Activated T-cell treated with anti-CD3 and anti-CD28 coated beads, Interleukin-2, amount 50 U/mL, for 24 hours (primary cell): ENCODE measurements around the gene RAB6B.

ENCODE experiments used
- DNase-seq: peaks from one replicate; pipeline ENCODE4 v3.0.0-alpha.2; 2020
- H3K27ac Mint-ChIP-seq: 2 replicates; pipeline ENCODE4 v1.8.0; 2020; ENCODE audit warnings: mild to moderate bottlenecking, mixed read lengths
- H3K27me3 Mint-ChIP-seq: 2 replicates; pipeline ENCODE4 v1.8.0; 2020; ENCODE audit warnings: mixed read lengths
- H3K36me3 Mint-ChIP-seq: 2 replicates; pipeline ENCODE4 v1.8.0; 2020; ENCODE audit warnings: low read depth, mixed read lengths
- H3K4me1 Mint-ChIP-seq: 2 replicates; pipeline ENCODE4 v1.8.0; 2020; ENCODE audit warnings: low read depth, mixed read lengths
- H3K4me3 Mint-ChIP-seq: 2 replicates; pipeline ENCODE4 v1.8.0; 2020; ENCODE audit warnings: mild to moderate bottlenecking, moderate library complexity, mixed read lengths
- H3K9me3 Mint-ChIP-seq: 2 replicates; pipeline ENCODE4 v1.8.0; 2020; ENCODE audit warnings: mixed read lengths

RAB6B gene

DNA sequence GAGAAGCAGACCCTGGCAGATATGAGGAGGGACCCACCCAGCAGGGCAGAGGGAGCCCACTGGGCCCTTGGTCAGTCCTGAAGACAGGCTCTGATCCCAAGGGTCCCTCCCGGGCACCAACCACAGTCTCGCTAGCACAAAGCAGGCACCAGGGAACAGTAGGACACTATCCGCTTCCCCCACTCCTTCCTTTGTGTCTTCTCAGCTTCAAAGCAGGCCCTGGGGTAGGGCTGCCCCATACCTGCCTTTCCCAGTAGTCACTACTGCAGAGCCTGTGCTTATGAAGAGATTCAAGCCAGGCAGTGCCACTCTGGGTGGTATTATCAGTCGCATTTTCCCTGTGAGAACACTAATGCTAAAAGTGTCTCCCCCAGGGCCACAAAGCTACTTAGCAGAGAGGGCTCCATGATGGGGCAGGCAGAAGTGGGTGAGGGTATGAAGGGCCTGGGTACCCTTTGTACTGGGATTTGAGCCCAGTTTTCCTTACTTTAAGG, 57.3 kb downstream of the RAB6B start:
- Mint-ChIP-seq H3K4me3 (no peak overlapping the region), H3K27ac (no peak overlapping the region), H3K36me3 (no peaks in the 10 kb centered on the region), H3K27me3 (no peaks in the 10 kb centered on the region), H3K9me3 (no peaks in the 10 kb centered on the region), H3K4me1 (no peaks in the 10 kb centered on the region)
- DNase-seq = no peak

- no peaks in the 10 kb centered on the region for H3K27me3 Mint-ChIP-seq
- H3K27ac Mint-ChIP-seq = no peak overlapping the region
Observed at GRCh38 chr3:133837487-133838295, 58.0 kb downstream of the RAB6B start.

GRCh38 chr3:133836497-133837158, 59.1 kb downstream of the RAB6B start:
- no peaks in the 10 kb centered on the region for H3K27me3 Mint-ChIP-seq
- no peak for DNase-seq
- no peaks in the 10 kb centered on the region for H3K36me3 Mint-ChIP-seq
- H3K4me1 Mint-ChIP-seq = no peaks in the 10 kb centered on the region
- no peak overlapping the region for H3K4me3 Mint-ChIP-seq
- H3K9me3 Mint-ChIP-seq = no peaks in the 10 kb centered on the region
- no peak overlapping the region for H3K27ac Mint-ChIP-seq

More at GRCh38 chr3:133837487-133838295, 58.0 kb downstream of the RAB6B start:
- no peak for DNase-seq
- no peaks in the 10 kb centered on the region for H3K4me1 Mint-ChIP-seq
- H3K36me3 Mint-ChIP-seq = no peaks in the 10 kb centered on the region
- H3K9me3 Mint-ChIP-seq = no peaks in the 10 kb centered on the region
- H3K4me3 Mint-ChIP-seq = no peak overlapping the region

DNA sequence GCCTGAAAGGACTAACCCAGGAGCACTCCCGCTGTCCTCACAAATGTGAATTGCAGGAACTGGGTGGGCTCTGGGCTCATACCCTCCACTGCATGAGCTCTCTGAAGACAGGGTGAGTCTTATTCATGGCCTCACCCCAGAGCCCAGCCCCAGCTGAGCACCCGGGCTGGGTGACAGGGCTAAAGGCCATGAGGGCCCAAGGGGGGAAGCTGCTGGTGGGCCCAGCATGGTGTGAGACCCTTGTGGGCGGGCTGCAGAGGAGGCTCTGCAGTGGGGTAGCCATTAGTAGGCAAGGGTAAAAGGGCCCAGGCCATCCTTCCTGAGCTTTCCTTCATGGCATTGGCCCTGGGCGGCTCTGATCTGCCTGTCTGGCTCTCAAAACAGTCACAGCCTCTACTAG, 59.7 kb downstream of the RAB6B start:
- Mint-ChIP-seq H3K27me3 (no peaks in the 10 kb centered on the region), H3K4me1 (no peaks in the 10 kb centered on the region), H3K36me3 (no peaks in the 10 kb centered on the region), H3K9me3 (no peaks in the 10 kb centered on the region), H3K4me3 (no peak overlapping the region), H3K27ac (no peak overlapping the region)
- DNase-seq = no peak

- H3K4me1 Mint-ChIP-seq = no peaks in the 10 kb centered on the region
- H3K27ac Mint-ChIP-seq = no peak overlapping the region
- no peak overlapping the region for H3K4me3 Mint-ChIP-seq
- H3K36me3 Mint-ChIP-seq = no peaks in the 10 kb centered on the region
- no peaks in the 10 kb centered on the region for H3K27me3 Mint-ChIP-seq
- H3K9me3 Mint-ChIP-seq = no peaks in the 10 kb centered on the region
- no peak for DNase-seq
Observed at GRCh38 chr3:133835418-133835743, 60.3 kb downstream of the RAB6B start.

GRCh38 chr3:133834621-133835417, 60.9 kb downstream of the RAB6B start:
- Mint-ChIP-seq H3K4me1 (no peaks in the 10 kb centered on the region), H3K9me3 (no peaks in the 10 kb centered on the region), H3K27me3 (no peaks in the 10 kb centered on the region)

GRCh38 chr3:133833880-133834620, 61.6 kb downstream of the RAB6B start:
- Mint-ChIP-seq H3K27ac (no peak overlapping the region), H3K4me3 (no peak overlapping the region), H3K4me1 (no peaks in the 10 kb centered on the region), H3K27me3 (no peaks in the 10 kb centered on the region), H3K9me3 (no peaks in the 10 kb centered on the region), H3K36me3 (no peaks in the 10 kb centered on the region)
- no peak for DNase-seq

More at GRCh38 chr3:133834621-133835417, 60.9 kb downstream of the RAB6B start:
- Mint-ChIP-seq H3K27ac (no peak overlapping the region), H3K36me3 (no peaks in the 10 kb centered on the region), H3K4me3 (no peak overlapping the region)
- no peak for DNase-seq

- Mint-ChIP-seq H3K4me3 (no peak overlapping the region), H3K27ac (no peak overlapping the region), H3K27me3 (no peaks in the 10 kb centered on the region), H3K4me1 (no peaks in the 10 kb centered on the region), H3K36me3 (no peaks in the 10 kb centered on the region), H3K9me3 (no peaks in the 10 kb centered on the region)
- no peak for DNase-seq
Observed at GRCh38 chr3:133833267-133833666, 62.4 kb downstream of the RAB6B start.

DNA sequence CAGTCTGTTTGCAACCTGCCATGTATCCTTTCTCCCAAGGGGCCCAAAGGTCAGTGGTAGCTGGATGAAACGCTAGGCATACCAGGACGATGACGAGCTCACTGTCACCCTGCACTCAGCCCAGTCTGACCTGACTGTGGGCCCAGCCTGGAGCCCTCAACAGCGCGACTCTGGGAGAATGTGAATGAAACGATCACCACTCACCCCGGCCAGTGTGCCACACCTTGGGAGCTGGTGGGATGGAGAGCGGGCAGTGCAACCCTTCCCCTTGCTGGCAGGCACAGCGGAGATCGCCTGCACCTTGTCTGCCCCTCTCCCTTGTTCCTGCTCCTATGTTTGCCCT, 62.9 kb downstream of the RAB6B start:
- H3K4me3 Mint-ChIP-seq = no peak overlapping the region
- no peaks in the 10 kb centered on the region for H3K36me3 Mint-ChIP-seq
- H3K27ac Mint-ChIP-seq = no peak overlapping the region
- no peak for DNase-seq
- no peaks in the 10 kb centered on the region for H3K27me3 Mint-ChIP-seq
- no peaks in the 10 kb centered on the region for H3K9me3 Mint-ChIP-seq
- no peaks in the 10 kb centered on the region for H3K4me1 Mint-ChIP-seq

GRCh38 chr3:133831966-133832801, 63.5 kb downstream of the RAB6B start:
- H3K4me1 Mint-ChIP-seq = no peaks in the 10 kb centered on the region
- no peaks in the 10 kb centered on the region for H3K9me3 Mint-ChIP-seq
- no peak overlapping the region for H3K27ac Mint-ChIP-seq

GRCh38 chr3:133830071-133830470, 65.6 kb downstream of the RAB6B start:
- H3K36me3 Mint-ChIP-seq = peaks cover 20% of the 10 kb centered on the region
- H3K4me3 Mint-ChIP-seq = no peak overlapping the region
- no peaks in the 10 kb centered on the region for H3K27me3 Mint-ChIP-seq
- no peaks in the 10 kb centered on the region for H3K9me3 Mint-ChIP-seq
- no peak overlapping the region for H3K27ac Mint-ChIP-seq
- no peak for DNase-seq
- H3K4me1 Mint-ChIP-seq = no peaks in the 10 kb centered on the region

More at GRCh38 chr3:133831966-133832801, 63.5 kb downstream of the RAB6B start:
- H3K4me3 Mint-ChIP-seq = no peak overlapping the region
- no peak for DNase-seq
- no peaks in the 10 kb centered on the region for H3K27me3 Mint-ChIP-seq
- H3K36me3 Mint-ChIP-seq = peaks cover under 1% of the 10 kb centered on the region

DNA sequence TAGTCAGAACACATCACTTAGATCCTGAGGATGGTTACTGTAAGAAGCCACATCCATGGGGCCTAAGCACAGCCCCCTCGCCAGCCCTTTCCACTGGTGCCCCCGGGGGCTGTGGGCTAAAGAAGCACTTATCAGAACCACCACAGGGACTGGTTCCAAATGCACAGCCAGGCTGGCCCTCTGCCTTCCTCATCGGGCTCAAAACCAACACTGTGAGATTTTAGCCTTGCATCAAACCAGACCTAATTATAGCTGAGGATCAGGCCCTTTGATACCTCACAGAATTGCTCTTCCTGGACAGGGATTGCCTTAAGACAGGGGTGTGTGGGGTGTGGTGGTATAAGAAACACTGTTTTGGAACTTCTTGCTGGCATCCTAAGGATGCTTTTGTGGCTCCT, 66.4 kb downstream of the RAB6B start:
- Mint-ChIP-seq H3K9me3 (no peaks in the 10 kb centered on the region), H3K36me3 (peaks cover 28% of the 10 kb centered on the region), H3K27me3 (no peaks in the 10 kb centered on the region), H3K4me3 (no peak overlapping the region), H3K4me1 (no peaks in the 10 kb centered on the region), H3K27ac (no peak overlapping the region)
- DNase-seq = no peak

GRCh38 chr3:133828576-133829309, 66.9 kb downstream of the RAB6B start:
- Mint-ChIP-seq H3K4me3 (no peak overlapping the region), H3K27me3 (no peaks in the 10 kb centered on the region), H3K9me3 (no peaks in the 10 kb centered on the region), H3K4me1 (no peaks in the 10 kb centered on the region), H3K36me3 (peaks cover 34% of the 10 kb centered on the region), H3K27ac (peak overlapping the region; percentile 31)
- DNase-seq = no peak
